HG02642 (cell line): ENCODE measurements around the gene USP44.

ENCODE experiments used
- ATAC-seq: cut with Tn5 transposase; IDR thresholded peaks from one replicate; pipeline ENCODE4 v1.9.1; 2021; ENCODE audit warnings: mild to moderate bottlenecking; ENCODE audit not compliant: unreplicated experiment, poor library complexity

Gene USP44

DNA sequence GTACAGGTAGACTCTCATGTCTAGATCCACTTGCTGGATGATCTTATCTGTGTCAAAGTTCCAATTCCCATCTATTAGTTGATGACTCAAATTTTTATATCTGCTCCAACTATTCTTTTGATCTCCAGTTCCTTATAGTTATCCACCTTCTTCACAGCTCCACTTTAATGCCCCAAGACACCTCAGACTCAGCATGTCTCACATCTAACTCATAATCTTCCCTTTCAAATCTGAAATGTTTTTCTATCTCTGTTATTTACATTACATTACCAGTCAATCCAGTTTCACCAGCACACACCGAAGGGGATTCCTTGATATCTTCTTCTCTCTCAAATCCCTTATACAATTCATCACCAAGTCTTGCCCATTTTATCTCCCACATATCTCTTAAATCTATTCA lies 81.0 kb downstream of the USP44 start:
- ATAC-seq = no peak
